Measurements from ENCODE around the gene RIMS1.
A peak's percentile ranks its signal among the peaks of the same experiment; 100 is the strongest.

Gene RIMS1

GRCh38 chr6:72102561-72102960, 216.2 kb downstream of the RIMS1 start:
- no peak for DNase-seq (ENCODE audit: low spot score)

GRCh38 chr6:72111611-72112010, 225.3 kb downstream of the RIMS1 start:
- DNase-seq (ENCODE audit: low spot score): no peak

- no peak for DNase-seq (ENCODE audit: low spot score)
Measured at GRCh38 chr6:72130327-72130726, 244.0 kb downstream of the RIMS1 start.

GRCh38 chr6:72132427-72132826, 246.1 kb downstream of the RIMS1 start:
- DNase-seq (ENCODE audit: low spot score): no peak

- DNase-seq (ENCODE audit: low spot score): no peak
Measured at GRCh38 chr6:72132851-72133250, 246.5 kb downstream of the RIMS1 start.

- no peak for DNase-seq (ENCODE audit: low spot score)
Measured at GRCh38 chr6:72133324-72133723, 247.0 kb downstream of the RIMS1 start.

- DNase-seq (ENCODE audit: low spot score): no peak
Measured at GRCh38 chr6:72140795-72141194, 254.4 kb downstream of the RIMS1 start.

GRCh38 chr6:72149715-72150114, 263.4 kb downstream of the RIMS1 start:
- no peak for DNase-seq (ENCODE audit: low spot score)

GRCh38 chr6:72151742-72152141, 265.4 kb downstream of the RIMS1 start:
- DNase-seq (ENCODE audit: low spot score): no peak

- DNase-seq (ENCODE audit: low spot score): no peak
Measured at GRCh38 chr6:72175916-72176315, 289.6 kb downstream of the RIMS1 start.

GRCh38 chr6:72182337-72183246, 296.2 kb downstream of the RIMS1 start:
- no peak for DNase-seq (ENCODE audit: low spot score)

- DNase-seq (ENCODE audit: low spot score): no peak
Measured at GRCh38 chr6:72203983-72204382, 317.6 kb downstream of the RIMS1 start.

- no peak for DNase-seq (ENCODE audit: low spot score)
Measured at GRCh38 chr6:72205500-72205899, 319.1 kb downstream of the RIMS1 start.

- DNase-seq (ENCODE audit: low spot score): no peak
Measured at GRCh38 chr6:72206606-72207005, 320.3 kb downstream of the RIMS1 start.

- no peak for DNase-seq (ENCODE audit: low spot score)
Measured at GRCh38 chr6:72212686-72213085, 326.3 kb downstream of the RIMS1 start.

GRCh38 chr6:72213654-72214053, 327.3 kb downstream of the RIMS1 start:
- DNase-seq (ENCODE audit: low spot score): no peak

- DNase-seq (ENCODE audit: low spot score): peak; percentile 36
Measured at GRCh38 chr6:72216222-72217068, 330.1 kb downstream of the RIMS1 start.

- DNase-seq (ENCODE audit: low spot score): no peak
Measured at GRCh38 chr6:72217626-72218025, 331.3 kb downstream of the RIMS1 start.

GRCh38 chr6:72218125-72218524, 331.8 kb downstream of the RIMS1 start:
- peak; percentile 68 for DNase-seq (ENCODE audit: low spot score)

GRCh38 chr6:72219536-72219935, 333.2 kb downstream of the RIMS1 start:
- no peak for DNase-seq (ENCODE audit: low spot score)

- DNase-seq (ENCODE audit: low spot score): no peak
Measured at GRCh38 chr6:72238021-72238420, 351.7 kb downstream of the RIMS1 start.

- DNase-seq (ENCODE audit: low spot score): no peak
Measured at GRCh38 chr6:72238900-72239299, 352.6 kb downstream of the RIMS1 start.

- no peak for DNase-seq (ENCODE audit: low spot score)
Measured at GRCh38 chr6:72245565-72245964, 359.2 kb downstream of the RIMS1 start.
